GM23248 (cell line): ENCODE measurements around the gene RBMS3.

Experiments
- EZH2 ChIP-seq: fragments of 200-600 bp; sonication (generic); IDR thresholded peaks from 2 replicates; pipeline ENCODE4 v1.6.1; 2018; ENCODE audit warnings: antibody characterized with exemption, mild to moderate bottlenecking; ENCODE audit not compliant: insufficient read depth, poor library complexity, severe bottlenecking
- EZH2phosphoT487 ChIP-seq: fragments of 200-600 bp; sonication (generic); IDR thresholded peaks from 2 replicates; pipeline ENCODE4 v1.6.1; 2018; ENCODE audit warnings: antibody characterized with exemption, moderate library complexity, mild to moderate bottlenecking, low read depth; ENCODE audit not compliant: insufficient read depth

GRCh38 chr3:29301332-29302019, 20.6 kb downstream of the RBMS3 start:
- TF ChIP-seq EZH2 (no peak), EZH2phosphoT487 (no peak)
